Activated CD8-positive, alpha-beta memory T cell treated with anti-CD3 and anti-CD28 coated beads, Interleukin-2, amount 10 ng/mL, durations not matched to agents 7 days and 5 days (primary cell): ENCODE data around the gene RIPPLY3. TPM values are rescaled to one million over a fixed set of nuclear protein-coding genes. Genes with fewer than 3 reads are reported as not detected.

ENCODE experiments used
- ATAC-seq: fragments of 150-1000 bp; cut with Tn5 transposase; one replicate; pipeline ENCODE4 v1.10.0; 2021; ENCODE audit warnings: moderate library complexity
- CTCF ChIA-PET: fragments of 350-600 bp; sonication (Branson Sonifier 250); formaldehyde crosslinking; loops from one replicate; lab custom pipeline; 2021; ENCODE audit warnings: antibody characterized with exemption; lab: Charles Lee
- DNase-seq: peaks from one replicate; pipeline ENCODE4 v3.0.0-alpha.2; 2020
- H3K27ac Mint-ChIP-seq: one replicate; pipeline ENCODE4 v1.8.0; 2021; ENCODE audit warnings: mild to moderate bottlenecking, mixed read lengths
- H3K27me3 Mint-ChIP-seq: one replicate; pipeline ENCODE4 v1.8.0; 2021; ENCODE audit warnings: mixed read lengths
- H3K36me3 Mint-ChIP-seq: one replicate; pipeline ENCODE4 v1.8.0; 2021; ENCODE audit warnings: mild to moderate bottlenecking, mixed read lengths
- H3K4me1 Mint-ChIP-seq: one replicate; pipeline ENCODE4 v1.8.0; 2021; ENCODE audit warnings: mixed read lengths
- H3K4me3 Mint-ChIP-seq: one replicate; pipeline ENCODE4 v1.8.0; 2021; ENCODE audit warnings: mild to moderate bottlenecking, moderate library complexity, mixed read lengths
- H3K9me3 Mint-ChIP-seq: one replicate; pipeline ENCODE4 v1.8.0; 2022; ENCODE audit warnings: low read depth, mixed read lengths
- total RNA-seq, 2 experiments: library from RNA; stranded (reverse); gene quantifications; one replicate each; pipeline ENCODE4 v1.2.3, GENCODE V29; 2021

RIPPLY3 gene
- total RNA-seq, 2 experiments from 2014 or later, result 0.14 TPM; not detected in 1

DNA sequence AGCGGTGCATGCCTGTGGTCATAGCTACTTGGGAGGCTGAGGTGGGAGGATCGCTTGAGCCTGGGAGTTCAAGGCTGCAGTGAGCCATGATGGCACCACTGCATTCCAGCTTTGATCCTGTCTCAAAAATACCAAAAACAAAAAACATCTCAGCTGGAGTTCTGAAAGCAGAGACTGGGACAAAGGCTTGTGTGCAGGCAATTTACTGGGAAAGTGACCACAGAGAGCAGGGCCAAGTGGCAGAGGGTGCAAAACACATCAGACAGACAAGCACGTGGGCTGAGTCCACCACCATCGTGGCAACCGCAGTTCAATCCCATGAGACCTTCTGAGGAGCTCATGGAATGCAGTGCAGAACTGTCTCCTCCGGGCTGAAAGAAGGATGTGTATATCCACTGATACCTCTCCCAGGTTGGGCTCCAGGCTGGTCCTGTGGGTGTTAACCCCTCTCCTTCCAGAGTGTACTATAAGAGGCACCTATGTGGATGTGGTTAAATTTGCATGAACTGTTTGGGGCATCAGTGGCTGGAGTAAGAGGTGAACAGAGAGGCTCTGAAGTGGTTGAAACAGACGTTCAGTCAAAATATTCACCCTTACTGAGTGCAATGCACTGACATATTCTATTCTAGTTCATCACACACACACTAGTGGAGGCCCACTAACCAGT is 55.6 kb downstream of the RIPPLY3 start:
- Mint-ChIP-seq H3K27me3 (no peaks in the 10 kb centered on the region), H3K4me3 (no peak overlapping the region), H3K36me3 (peaks cover 9% of the 10 kb centered on the region), H3K4me1 (peaks cover 5% of the 10 kb centered on the region), H3K27ac (no peak overlapping the region), H3K9me3 (no peaks in the 10 kb centered on the region)
- DNase-seq (no peak), ATAC-seq (no peak)
- CTCF ChIA-PET, result interaction anchor here (1.0 kb wide), 1 partner anchor 72 kb away, joined by 4 read pairs; no protein-coding TSS in a partner anchor

DNA sequence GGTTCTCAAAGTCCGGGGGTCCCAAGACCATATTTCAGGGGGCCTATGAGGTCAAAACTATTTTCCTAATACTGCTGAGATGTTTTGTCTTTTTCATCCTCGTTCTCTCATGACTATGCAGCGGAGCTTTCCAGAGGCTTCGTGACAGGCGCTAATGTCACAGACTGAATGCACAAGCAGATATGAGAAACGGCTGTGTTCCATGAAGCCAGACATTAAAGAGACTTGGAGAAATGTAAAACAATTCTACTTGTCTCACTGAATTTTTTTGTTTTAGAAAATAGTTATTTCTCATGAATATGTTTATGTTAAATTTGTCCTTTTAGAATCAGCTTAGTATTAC is 56.1 kb downstream of the RIPPLY3 start:
- Mint-ChIP-seq H3K4me1 (peaks cover 5% of the 10 kb centered on the region), H3K27me3 (no peaks in the 10 kb centered on the region), H3K4me3 (no peak overlapping the region), H3K27ac (no peak overlapping the region), H3K36me3 (peaks cover 11% of the 10 kb centered on the region), H3K9me3 (no peaks in the 10 kb centered on the region)
- ATAC-seq (no peak), DNase-seq (no peak)
- CTCF ChIA-PET, result interaction anchor here (1.0 kb wide), 1 partner anchor 72 kb away, joined by 4 read pairs; no protein-coding TSS in a partner anchor

DNA sequence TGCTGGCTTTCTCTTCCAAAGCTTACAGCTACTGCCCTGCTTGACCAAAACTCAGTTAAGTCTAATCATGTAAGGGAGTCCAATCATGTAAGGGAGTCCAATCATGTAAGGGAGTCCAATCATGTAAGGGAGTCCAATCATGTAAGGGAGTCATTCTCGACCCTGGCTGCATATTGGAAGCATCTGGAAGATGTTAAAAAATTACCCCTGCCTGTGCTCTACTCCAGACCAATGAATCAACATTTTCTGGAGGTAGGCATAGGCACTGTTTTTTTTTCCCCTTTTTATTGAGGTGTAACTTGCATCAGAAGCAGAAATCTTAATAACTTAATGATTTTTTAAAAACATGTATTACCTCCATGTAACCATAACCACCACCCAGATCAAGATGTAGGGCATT is 56.9 kb downstream of the RIPPLY3 start:
- H3K4me3 Mint-ChIP-seq, result no peak overlapping the region
- H3K27me3 Mint-ChIP-seq, result no peaks in the 10 kb centered on the region
- H3K9me3 Mint-ChIP-seq, result no peaks in the 10 kb centered on the region
- no peak overlapping the region for H3K27ac Mint-ChIP-seq
- DNase-seq, result no peak
- CTCF ChIA-PET, result no interaction called here
- H3K36me3 Mint-ChIP-seq, result peaks cover 15% of the 10 kb centered on the region
- ATAC-seq, result no peak
- H3K4me1 Mint-ChIP-seq, result peaks cover 5% of the 10 kb centered on the region

DNA sequence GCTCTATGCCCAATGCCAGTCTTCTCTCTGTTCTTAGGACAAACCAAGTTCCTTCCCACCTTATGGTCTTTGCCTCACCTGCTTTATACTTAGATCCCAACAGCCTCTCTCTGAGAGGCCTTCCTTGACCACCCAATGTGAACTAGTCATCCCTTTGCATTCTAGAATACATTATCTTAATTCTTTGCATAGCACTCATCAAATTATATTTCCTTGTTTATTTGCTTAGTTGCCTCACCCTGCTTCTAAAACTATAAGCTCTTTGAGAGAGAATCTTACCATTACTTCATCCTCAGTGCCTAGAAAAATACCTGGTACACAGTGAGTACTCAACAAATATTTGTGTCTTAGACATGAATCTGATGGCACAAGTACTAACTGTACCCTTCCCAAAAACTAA is 58.3 kb downstream of the RIPPLY3 start:
- DNase-seq (no peak), ATAC-seq (no peak)
- Mint-ChIP-seq H3K9me3 (no peaks in the 10 kb centered on the region), H3K27me3 (no peaks in the 10 kb centered on the region), H3K27ac (no peak overlapping the region), H3K36me3 (peaks cover 23% of the 10 kb centered on the region), H3K4me3 (no peak overlapping the region), H3K4me1 (peaks cover 6% of the 10 kb centered on the region)
- CTCF ChIA-PET, result no interaction called here

DNA sequence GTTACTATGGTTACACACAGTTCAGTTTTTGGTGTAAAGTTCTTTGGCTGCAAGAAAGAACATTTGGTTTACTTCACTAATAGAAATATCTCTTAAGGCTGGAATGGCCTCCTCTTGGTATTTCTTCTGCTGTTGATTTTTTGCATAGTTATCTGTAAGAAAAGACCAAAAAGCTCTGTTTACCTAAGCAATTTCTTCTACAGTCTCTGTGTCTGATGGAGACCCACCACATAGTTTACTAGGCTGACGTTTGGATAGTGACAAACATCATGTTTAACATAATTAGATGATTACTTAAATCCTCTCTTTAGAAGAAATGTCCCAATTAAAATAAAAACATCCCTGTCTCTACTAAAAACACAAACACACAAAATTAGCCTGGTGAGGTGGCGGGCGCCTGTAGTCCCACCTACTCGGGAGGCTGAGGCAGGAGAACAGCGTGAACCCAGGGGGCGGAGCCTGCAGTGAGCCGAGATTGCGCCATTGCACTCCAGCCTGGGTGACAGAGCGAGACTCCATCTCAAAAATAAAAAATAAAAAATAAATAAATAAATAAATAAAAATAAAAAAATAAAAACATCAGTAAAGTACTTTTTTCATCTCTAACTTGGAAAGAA is 59.2 kb downstream of the RIPPLY3 start:
- H3K36me3 Mint-ChIP-seq, result peaks cover 29% of the 10 kb centered on the region
- H3K4me3 Mint-ChIP-seq, result no peak overlapping the region
- no peak overlapping the region for H3K27ac Mint-ChIP-seq
- ATAC-seq, result no peak
- H3K4me1 Mint-ChIP-seq, result peaks cover 12% of the 10 kb centered on the region
- DNase-seq, result no peak
- H3K27me3 Mint-ChIP-seq, result no peaks in the 10 kb centered on the region
- CTCF ChIA-PET, result no interaction called here
- no peaks in the 10 kb centered on the region for H3K9me3 Mint-ChIP-seq

Other genes with a start within 250 kb of the RIPPLY3 start
- 10 to 100 TPM; 14.2 to 16.2 TPM for gene HLCS, start 40.0 kb upstream of the RIPPLY3 start, total RNA-seq
- 10 to 100 TPM; 16.1 to 16.6 TPM for gene PIGP, start 66.4 kb downstream of the RIPPLY3 start, total RNA-seq
- 10 to 100 TPM; 44.0 to 55.0 TPM for gene TTC3, start 66.6 kb downstream of the RIPPLY3 start, total RNA-seq